Ureter (tissue), 1 donor: Measurements from ENCODE around the gene KIF5A. TPM values are rescaled to one million over a fixed set of nuclear protein-coding genes. Genes with fewer than 3 reads are reported as not detected.
"Not testable (repeated sequence)": the region's sequence is repeated elsewhere in the genome, so short reads cannot be mapped to it uniquely, and the experiment has no call there.

Experiments
- DNase-seq: peaks from one replicate; pipeline ENCODE4 v3.0.0-alpha.2; 2020; ENCODE audit warnings: low spot score
- total RNA-seq: library from RNA; stranded (reverse); gene quantifications from one replicate; pipeline ENCODE4 v1.2.4, GENCODE V29; 2023
- donor health status: DM: yes; HTN: yes; CAD: no.

The KIF5A gene
- total RNA-seq, 1 donor from 2014 or later: 0.99 TPM

DNA sequence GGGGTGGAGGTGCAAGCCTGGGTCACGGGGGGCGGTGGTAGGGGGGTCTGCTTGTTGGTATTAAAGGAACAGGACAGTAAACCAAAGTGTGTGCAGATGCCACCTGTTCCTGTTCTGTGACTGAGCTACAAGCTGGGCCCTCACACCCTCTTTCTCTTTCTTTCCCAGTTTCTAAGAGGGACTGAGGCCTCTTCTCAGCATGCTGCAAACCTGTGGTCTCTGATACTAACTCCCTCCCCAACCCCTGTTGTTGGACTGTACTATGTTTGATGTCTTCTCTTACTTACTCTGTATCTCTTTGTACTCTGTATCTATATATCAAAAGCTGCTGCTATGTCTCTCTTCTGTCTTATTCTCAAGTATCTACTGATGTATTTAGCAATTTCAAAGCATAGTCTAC lies 34.2 kb downstream of the KIF5A start:
- DNase-seq: no peak

GRCh38 chr12:57584690-57585089 lies 34.8 kb downstream of the KIF5A start:
- DNase-seq: no peak

- no peak for DNase-seq
Observed at GRCh38 chr12:57585156-57585555, 35.3 kb downstream of the KIF5A start.

DNA sequence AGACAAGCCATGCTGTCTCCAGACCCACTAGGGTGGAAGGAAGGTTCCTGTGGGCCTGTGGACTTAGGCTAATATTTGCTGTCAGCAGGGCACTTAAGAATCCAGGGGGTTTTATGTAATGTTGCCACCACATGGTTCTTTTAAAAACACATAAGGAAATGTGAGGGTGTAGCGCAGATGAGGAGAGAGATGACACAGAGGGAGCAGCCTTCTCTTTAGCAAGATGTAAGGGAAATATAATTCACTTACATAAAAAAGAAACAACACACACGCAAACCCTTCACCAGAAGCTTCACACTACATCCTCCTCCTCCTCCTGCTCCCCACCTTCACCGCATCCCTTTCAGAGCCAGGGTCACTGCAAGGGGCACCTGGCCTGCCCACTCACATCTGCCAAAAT lies 36.3 kb downstream of the KIF5A start:
- DNase-seq: no peak

- no peak for DNase-seq
Observed at GRCh38 chr12:57586832-57587429, 37.1 kb downstream of the KIF5A start.

GRCh38 chr12:57588951-57589610 lies 39.2 kb downstream of the KIF5A start:
- not testable (repeated sequence) for DNase-seq

DNA sequence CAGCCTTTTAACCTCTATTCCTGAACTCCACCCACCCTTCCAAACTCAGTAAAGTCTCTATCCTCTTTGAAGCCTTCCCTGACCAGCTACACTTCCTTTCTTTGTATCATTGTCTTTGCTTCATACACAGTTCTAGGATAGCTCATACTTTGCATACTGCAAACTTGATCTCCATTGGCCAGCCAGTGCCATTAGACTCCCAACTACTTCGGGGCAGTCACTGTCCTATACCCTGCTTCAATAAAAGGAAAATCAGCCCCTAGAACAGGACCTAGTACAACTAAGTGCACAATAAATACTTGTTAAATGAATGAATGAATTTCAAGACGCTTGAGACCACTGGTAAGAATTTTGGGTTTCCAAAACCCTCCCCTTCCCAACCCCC lies 40.6 kb downstream of the KIF5A start:
- DNase-seq: no peak

DNA sequence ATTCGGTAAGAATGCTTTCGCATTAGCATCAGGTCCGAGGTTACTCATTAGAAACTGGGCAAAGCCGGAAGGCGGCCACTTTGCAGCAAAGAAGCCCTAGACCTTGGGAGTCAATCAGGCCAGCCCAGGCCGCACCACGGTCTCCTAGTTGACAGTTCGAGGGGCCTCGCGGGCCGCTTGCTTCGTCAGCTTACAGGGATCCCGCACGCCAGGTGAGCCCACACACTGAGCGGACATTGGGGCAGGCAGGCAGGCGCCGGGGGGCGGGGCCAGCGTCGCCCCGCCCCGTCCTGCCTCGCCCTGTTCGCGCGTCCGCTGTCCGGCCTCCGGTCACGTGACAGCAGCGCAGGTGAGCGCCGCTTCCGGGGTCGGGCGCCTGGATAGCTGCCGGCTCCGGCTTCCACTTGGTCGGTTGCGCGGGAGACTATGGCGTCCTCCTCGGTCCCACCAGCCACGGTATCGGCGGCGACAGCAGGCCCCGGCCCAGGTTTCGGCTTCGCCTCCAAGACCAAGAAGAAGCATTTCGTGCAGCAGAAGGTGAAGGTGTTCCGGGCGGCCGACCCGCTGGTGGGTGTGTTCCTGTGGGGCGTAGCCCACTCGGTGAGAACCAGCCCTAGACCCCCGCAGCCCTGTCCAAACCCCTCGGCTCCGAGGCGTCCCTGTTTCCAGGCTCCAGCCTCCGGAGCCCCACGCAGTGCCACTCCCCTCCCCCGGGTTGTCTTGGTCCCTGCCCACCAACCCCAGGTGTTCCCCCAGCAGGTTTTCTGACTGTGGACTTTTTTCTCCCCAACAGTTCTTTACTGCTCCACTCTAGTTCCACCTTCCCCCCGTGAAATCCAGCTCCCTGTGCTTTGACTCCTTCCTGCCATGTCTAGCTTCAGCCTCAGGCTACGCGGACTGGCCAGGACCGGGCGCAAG lies 41.3 kb downstream of the KIF5A start, which contains the start of gene PIP4K2C:
Gene PIP4K2C, plus strand, starts transcription at position 329 of the 918 bp plus-strand sequence. Its CDS starts 98 bp downstream, at position 427.
- peak; percentile 85 for DNase-seq

DNA sequence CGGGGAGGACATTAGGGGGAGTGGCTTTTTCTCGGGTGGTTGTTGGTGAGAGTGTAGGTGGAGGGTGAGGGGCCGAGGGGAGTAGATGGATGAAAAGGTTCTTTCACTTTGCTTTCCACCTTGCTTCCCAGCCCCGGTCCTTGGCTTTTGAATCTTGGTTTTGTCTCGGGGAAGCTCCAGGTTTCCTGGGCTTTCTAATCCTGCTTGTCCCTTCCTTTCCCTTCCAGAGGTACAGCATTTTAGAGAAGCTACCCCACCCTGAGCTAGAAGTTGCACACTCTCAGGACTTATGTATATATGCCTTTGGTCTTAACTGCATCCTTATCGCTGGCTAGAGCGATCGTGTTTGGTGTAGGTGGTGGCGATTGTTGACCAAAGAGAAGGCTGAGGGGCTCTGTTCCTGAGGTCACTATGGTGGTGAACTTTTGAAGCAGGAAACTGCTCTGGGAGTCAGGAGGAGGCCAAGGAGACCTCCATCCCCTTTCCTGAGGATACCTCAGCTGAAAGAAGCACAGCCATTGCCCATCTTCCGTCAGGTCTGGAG lies 42.0 kb downstream of the KIF5A start:
- no peak for DNase-seq

DNA sequence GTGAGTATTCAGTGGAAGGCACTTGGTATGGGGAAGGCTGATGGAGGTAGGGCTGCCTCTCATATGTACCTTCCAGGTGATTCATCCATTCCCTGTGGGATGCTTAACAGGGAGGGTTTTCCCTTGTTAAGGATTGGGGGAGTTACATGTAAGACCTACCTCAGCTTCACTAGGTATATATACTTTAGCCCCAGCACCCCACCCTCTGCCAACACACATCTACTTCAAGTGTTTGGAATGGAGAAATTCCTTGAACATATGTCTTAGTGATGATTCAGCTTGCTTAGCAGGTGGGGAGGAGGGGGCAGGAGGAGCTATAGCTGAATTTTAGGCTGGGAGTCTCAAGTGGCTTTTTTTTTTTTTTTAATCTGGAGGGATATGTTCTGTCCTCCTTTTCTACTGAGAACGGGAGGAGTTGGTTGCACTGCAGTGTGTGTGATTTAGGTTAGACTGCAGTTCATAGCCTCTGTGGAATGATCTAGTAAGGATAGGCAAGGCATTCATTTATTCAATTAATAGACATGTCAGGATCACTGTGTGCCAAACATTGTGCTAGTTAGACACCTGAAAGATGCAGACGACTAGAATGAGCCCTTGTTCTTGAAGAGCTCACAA lies 42.8 kb downstream of the KIF5A start:
- no peak for DNase-seq

DNA sequence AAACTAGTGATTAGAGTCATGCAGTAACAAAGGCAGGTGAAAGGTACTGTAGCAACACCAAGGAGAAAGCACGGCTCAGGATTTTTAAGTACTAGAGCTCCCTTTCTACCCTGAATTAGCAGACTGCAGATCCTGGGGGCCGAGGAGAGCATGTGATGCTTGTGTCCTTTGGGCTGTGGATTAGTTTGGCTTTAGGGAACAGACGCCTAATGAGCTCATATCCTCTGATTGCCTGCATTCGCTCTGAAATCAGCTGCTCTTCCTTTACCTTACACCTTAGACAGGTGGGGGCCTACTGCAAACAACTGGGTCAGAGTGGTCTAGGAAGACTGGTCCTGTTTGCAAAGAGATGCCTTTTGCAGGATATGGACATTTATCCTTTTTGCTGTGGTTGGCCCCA lies 43.3 kb downstream of the KIF5A start:
- no peak for DNase-seq

GRCh38 chr12:57600395-57600794 lies 50.6 kb downstream of the KIF5A start:
- DNase-seq: no peak

DNA sequence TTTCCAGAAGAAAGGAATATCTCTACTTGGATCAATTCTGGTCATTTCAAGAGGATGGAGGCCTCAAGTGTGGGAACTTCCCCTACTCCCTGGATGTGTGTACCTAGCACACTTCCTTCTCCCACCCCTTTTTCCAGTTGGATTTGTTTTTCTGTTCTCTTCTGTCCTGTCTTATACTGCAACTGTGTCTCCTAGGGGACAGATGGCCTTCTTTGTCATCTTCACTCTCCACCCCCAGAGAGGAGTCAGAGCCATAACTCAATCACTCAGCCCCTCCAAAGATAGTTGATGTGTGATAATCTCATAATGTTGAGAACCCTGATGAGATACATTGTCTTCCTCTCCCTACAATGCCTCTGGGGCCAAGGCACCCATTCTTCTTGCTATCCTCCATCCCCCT lies 52.7 kb downstream of the KIF5A start:
- no peak for DNase-seq

GRCh38 chr12:57603324-57603723 lies 53.5 kb downstream of the KIF5A start:
- no peak for DNase-seq

- peak; percentile 68 for DNase-seq
Observed at GRCh38 chr12:57603815-57604453, 54.1 kb downstream of the KIF5A start.

DNA sequence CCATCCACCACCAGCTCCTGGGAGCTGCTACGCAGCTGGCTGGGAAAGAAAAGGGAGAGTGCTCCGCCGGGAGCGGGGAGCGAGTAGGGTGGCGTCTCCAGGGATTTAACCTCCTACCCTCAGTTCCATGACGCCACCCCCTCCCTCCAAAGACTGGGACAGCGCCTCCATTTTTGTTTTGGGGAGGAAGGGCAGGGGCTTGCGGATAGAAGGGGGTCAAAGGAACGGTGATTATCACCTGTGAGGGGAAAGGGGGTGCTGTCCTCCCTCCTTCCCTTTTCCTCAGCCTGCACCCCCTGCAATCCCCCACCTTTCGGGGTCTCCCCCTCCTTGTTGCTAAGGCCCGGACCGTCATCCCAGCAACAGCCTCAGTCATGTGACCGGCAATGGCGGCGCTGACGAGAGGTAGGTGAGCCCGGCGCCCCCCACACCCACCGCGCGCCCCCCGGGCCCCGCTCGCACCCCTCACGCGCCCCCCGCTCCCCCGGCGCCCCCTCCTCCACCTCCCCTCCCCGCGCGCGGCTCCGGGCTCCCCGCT lies 54.7 kb downstream of the KIF5A start, which contains the start of gene DTX3:
Gene DTX3, plus strand, starts transcription at position 371 of the 538 bp plus-strand sequence. CDS start 1,694 bp downstream, outside the sequence.
- DNase-seq: peak; percentile 56

DNA sequence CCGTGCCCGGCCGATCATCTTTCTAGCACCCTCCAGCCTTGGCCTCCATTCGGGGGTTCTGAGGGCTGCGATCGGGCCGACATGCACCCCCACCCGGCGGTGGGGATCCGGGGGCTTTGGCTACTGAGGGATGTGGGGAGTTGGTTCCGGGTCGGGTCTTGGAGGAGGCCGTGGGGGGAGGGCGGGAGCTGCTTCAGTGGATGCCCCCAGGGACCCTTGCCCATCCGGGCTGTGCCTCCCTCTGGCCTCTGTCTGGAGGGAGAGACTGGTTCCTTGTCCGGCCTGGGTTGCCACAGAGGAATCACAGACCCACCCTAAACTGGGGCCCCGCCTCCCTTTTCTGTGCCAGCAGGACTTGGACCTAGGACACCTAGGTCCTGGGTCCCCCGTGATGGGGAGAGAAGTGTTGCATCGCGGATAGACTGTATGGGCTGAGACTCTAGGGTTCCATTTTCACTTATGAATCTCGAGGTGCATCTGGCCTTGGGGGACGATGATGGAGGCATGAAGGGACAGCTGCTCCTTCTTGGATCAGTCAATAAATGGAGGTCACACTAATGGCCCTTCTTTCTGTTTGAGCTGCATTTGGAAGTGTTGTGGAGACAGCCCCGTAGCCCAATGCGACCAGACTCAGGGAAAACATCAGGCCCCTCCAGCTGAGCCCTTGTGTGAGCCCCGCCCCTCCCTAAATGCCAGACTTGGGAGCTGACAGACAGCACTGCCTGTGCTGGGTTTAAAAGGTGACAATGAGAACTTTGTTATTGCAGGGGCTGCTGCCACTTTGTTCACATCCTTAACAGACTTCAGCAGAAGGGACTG lies 55.4 kb downstream of the KIF5A start:
- DNase-seq: no peak

GRCh38 chr12:57605811-57606311 lies 56.0 kb downstream of the KIF5A start:
- no peak for DNase-seq

GRCh38 chr12:57606399-57606798 lies 56.6 kb downstream of the KIF5A start:
- no peak for DNase-seq

- no peak for DNase-seq
Observed at GRCh38 chr12:57606821-57607220, 57.0 kb downstream of the KIF5A start.
